NCI-H82 treated with DMSO at 0.1 percent for 48 hours (cell line): ENCODE results near the gene ARHGAP19.
A peak's percentile ranks its signal among the peaks of the same experiment; 100 is the strongest.

Experiments used
- DNase-seq: peaks from one replicate; lab custom pipeline; 2025; ENCODE audit not compliant: unreplicated experiment; lab: John Stamatoyannopoulos, UW

Gene ARHGAP19

GRCh38 chr10:97230146-97230545, 62.3 kb downstream of the ARHGAP19 start:
- no peak for DNase-seq

- no peak for DNase-seq
Observed at GRCh38 chr10:97229322-97230015, 63.0 kb downstream of the ARHGAP19 start.

- no peak for DNase-seq
Observed at GRCh38 chr10:97228775-97229157, 63.7 kb downstream of the ARHGAP19 start.

GRCh38 chr10:97228130-97228774, 64.2 kb downstream of the ARHGAP19 start:
- DNase-seq = no peak

GRCh38 chr10:97226398-97226797, 66.0 kb downstream of the ARHGAP19 start:
- DNase-seq = no peak

- DNase-seq = no peak
Observed at GRCh38 chr10:97224483-97225435, 67.7 kb downstream of the ARHGAP19 start.

- no peak for DNase-seq
Observed at GRCh38 chr10:97222326-97222961, 70.0 kb downstream of the ARHGAP19 start.

GRCh38 chr10:97220355-97220754, 72.1 kb downstream of the ARHGAP19 start:
- DNase-seq = no peak

- no peak for DNase-seq
Observed at GRCh38 chr10:97217299-97217698, 75.1 kb downstream of the ARHGAP19 start.

- DNase-seq = no peak
Observed at GRCh38 chr10:97215619-97216260, 76.7 kb downstream of the ARHGAP19 start.

GRCh38 chr10:97213431-97213830, 79.0 kb downstream of the ARHGAP19 start:
- DNase-seq = no peak

GRCh38 chr10:97211229-97211628, 81.2 kb downstream of the ARHGAP19 start:
- DNase-seq = no peak

- DNase-seq = peak; percentile 20
Observed at GRCh38 chr10:97210543-97210960, 81.9 kb downstream of the ARHGAP19 start.

GRCh38 chr10:97207756-97208346, 84.6 kb downstream of the ARHGAP19 start:
- DNase-seq = no peak

- no peak for DNase-seq
Observed at GRCh38 chr10:97207131-97207530, 85.3 kb downstream of the ARHGAP19 start.

GRCh38 chr10:97204826-97205679, 87.4 kb downstream of the ARHGAP19 start:
- no peak for DNase-seq

GRCh38 chr10:97203220-97203619, 89.2 kb downstream of the ARHGAP19 start:
- no peak for DNase-seq

GRCh38 chr10:97200616-97201015, 91.8 kb downstream of the ARHGAP19 start:
- no peak for DNase-seq

- DNase-seq = no peak
Observed at GRCh38 chr10:97199152-97199551, 93.3 kb downstream of the ARHGAP19 start.
